Stimulated activated CD8-positive, alpha-beta memory T cell treated with anti-CD3 and anti-CD28 coated beads, Interleukin-15, amount 100 ng/mL, for 48 hours (primary cell): ENCODE results near the gene CD68.
"Not testable (repeated sequence)": the region's sequence is repeated elsewhere in the genome, so short reads cannot be mapped to it uniquely, and the experiment has no call there.

Source experiments
- DNase-seq, 2 donors: peaks; one replicate each; pipeline ENCODE4 v3.0.0-alpha.2; 2020; ENCODE audit warnings: low read depth in 2 of 2

CD68 gene

DNA sequence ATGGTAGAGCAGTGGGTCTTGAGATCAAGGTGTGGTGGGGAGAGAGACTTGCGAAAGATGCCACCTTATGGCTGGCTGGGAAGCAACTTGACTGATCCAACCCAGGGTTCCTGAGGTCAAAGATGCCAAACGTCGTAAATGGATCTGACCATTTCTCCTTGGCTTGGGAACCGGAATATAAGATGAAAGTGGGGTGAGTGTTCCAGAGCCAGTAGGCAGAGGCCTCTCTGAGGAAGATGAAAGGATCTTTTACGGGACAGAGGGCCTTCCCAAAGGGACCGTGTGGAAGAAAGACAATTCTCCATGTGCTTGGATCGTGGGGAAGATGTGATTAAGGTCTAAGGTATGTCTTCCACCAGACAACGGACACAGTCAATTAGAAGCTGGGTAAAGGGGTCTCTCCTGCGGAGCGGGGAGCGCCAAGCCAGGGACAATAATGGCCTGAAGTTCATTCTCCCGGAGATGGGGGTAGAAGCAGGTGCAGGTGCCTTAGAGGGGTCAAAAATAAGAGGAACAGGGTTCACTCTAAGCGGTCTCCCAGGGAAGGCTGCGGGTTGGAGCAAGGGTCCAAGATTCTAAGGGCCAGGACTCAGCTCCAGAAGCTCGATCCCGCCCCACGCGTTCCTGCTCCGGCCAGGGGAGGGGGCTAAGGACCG, 34.5 kb downstream of the CD68 start:
- no peak for DNase-seq

GRCh38 chr17:7614425-7615264, 35.2 kb downstream of the CD68 start, which contains the start of gene FXR2:
TSS of gene FXR2 (minus strand) at chr17:7614897. CDS start at chr17:7614532, 365 bp downstream.
- DNase-seq: peak; percentile 99 to 100

GRCh38 chr17:7615265-7615747, 35.9 kb downstream of the CD68 start:
- DNase-seq: no peak

- no peak for DNase-seq
Observed at GRCh38 chr17:7618608-7619007, 39.2 kb downstream of the CD68 start.

DNA sequence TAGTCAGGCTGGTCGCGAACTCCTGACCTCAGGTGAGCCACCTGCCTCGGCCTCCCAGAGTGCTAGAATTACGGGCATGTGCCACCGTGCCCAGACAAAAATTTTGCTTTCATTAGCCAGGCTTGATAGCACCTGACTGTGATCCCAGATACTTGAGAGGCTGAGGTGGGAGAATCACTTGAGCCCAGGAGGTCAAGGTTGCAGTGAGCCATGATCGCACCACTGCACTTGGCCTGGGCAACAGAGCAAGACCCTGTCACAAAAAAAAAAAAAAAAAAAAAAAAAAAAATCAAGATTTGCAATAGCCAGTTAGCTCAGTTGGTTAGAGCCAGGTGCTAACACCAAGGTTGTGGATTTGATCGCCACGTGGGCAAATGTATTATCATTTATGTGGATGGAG, 41.4 kb downstream of the CD68 start:
- no peak for DNase-seq

DNA sequence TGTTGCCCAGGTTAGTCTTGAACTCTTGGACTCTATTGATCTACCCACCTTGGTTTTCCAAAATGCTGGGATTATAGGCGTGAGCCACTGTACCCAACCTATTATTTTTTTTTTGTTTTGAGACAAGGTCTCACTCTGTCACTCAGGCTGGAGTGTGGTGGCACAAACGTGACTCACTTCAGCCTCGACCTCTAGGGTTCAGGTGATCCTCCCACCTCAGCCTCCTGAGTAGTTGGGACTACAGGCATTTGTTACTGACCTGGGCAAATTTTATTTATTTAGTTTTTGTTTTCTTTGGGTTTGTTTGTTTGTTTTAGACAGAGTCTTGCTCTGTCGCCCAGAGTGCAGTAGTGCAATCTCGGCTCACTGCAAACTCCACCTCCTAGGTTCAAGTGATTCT, 44.2 kb downstream of the CD68 start:
- no peak for DNase-seq

- DNase-seq: not testable (repeated sequence)
Observed at GRCh38 chr17:7625749-7626148, 46.3 kb downstream of the CD68 start.

DNA sequence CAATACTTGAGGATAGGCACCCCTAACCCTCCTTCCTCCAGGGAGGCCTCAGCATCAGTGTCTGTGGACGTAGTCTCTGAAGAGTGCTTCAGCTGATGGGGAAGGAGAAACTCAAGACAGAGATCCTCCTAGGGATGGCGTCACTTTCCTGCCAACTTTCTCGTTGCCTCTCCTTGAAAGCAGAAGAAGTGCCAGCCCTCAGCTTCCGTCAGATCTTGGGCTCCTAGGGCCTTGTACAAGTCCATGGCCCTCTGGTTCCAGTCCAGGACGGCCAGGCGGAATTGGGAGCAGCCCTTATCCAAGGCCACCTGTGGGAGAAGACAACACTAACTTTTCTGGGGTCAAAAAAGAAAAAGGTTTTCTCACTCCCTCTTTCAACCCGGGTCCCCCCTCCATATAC, 46.9 kb downstream of the CD68 start:
- no peak for DNase-seq

DNA sequence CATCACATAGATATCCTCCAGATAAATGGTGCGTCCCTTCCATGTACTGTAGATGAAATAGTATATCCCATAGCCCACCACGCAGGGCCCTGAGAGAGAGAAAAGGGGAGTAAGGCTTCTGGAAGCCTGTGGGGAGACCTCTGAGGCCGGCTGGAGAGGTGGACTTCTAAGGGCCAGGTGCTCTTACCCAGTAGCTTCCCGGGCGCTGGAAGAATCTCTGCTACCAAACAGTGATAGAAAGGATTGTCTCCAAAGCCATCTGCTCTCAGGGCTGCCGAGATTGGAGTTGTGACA, 47.5 kb downstream of the CD68 start:
- no peak for DNase-seq

- DNase-seq: peak; percentile 78 to 82
Observed at GRCh38 chr17:7627250-7628121, 48.0 kb downstream of the CD68 start, which contains the start of gene SAT2. TSS of gene SAT2 (minus strand) at chr17:7627821. CDS start at chr17:7627635, 186 bp downstream.

GRCh38 chr17:7629939-7630571, 50.6 kb downstream of the CD68 start, which contains the start of gene SHBG:
TSS of gene SHBG (plus strand) at chr17:7630135. CDS start at chr17:7630173, 38 bp downstream.
- no peak for DNase-seq
